NCI-H187 treated with DMSO at 0.1 percent for 48 hours (cell line): ENCODE data around the gene AP1AR.
"Not testable (repeated sequence)": the region's sequence is repeated elsewhere in the genome, so short reads cannot be mapped to it uniquely, and the experiment has no call there.

Source experiments
- DNase-seq: peaks from one replicate; lab custom pipeline; 2025; lab: John Stamatoyannopoulos, UW

The AP1AR gene, protein sequence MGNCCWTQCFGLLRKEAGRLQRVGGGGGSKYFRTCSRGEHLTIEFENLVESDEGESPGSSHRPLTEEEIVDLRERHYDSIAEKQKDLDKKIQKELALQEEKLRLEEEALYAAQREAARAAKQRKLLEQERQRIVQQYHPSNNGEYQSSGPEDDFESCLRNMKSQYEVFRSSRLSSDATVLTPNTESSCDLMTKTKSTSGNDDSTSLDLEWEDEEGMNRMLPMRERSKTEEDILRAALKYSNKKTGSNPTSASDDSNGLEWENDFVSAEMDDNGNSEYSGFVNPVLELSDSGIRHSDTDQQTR

GRCh38 chr4:112231779-112232713 is at the start of gene AP1AR:
Gene AP1AR, plus strand, starts transcription at chr4:112231787. Its CDS starts 305 bp downstream, at chr4:112232092.
- DNase-seq = peak; percentile 6

- DNase-seq = no peak
These were observed 49.0 kb upstream of the AP1AR start for GRCh38 chr4:112182604-112183003.

GRCh38 chr4:112183252-112183651 is 48.3 kb upstream of the AP1AR start:
- DNase-seq = no peak

GRCh38 chr4:112184438-112184837 is 47.1 kb upstream of the AP1AR start:
- DNase-seq = no peak

DNA sequence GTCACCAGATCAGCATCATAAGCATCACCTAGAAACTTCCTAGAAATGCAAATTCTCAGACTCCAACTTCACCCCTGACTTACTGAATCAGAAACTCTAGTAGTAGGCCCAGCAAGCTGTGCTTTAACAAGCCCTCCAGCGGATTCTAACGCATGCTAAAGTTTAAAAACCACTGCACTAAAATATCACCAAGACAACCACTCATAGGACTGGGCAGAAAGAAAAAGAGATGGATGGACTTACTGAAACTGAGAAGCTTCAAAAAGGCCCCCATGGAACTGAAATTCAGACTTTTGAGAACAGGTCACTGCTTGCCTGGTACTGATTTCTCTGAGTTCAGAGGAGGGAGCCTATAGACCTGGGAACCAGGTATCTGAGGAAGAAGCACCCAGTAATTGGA is 46.3 kb upstream of the AP1AR start:
- DNase-seq = no peak

DNA sequence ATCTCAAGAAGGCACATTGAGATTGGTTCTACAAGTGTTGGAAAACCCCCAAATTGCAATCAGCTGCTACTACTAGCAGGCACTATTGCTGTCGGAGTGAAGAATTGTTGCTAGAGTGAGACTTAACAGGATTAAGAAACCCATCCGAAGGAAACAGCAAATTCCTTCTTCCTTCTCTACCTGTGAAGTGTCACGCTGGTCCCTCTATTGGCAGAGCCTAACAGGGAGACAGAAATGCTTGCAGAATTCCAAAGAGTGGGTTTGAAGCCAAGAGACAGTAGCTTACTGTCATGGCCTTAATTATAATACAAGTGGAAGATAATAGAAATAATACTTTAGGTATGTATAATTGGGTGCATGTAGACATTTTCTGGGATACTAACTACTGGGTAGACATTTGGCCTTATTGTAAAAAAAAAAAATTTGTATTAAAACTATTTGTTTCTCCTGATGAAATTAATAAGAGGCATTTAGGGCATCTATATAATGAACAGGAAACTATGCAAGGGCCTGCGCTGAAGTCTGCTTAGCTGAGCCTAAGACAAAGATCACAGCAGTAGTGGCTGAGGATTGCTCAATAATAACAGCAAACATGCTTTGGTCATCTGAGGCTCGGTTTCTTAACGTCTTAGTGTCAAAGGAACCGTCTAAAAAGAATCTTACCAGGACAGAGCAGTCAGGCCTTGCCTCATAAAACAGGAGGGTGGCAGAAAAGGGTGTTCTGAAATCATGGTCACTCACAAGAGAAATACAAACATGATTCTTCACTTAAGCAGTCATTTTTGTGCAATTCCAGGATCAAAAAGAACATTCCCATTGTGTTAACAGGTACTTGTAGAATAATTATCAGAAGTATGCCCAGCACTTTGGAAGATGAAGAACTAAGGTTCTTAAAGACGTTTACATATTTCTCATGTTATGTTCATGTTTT is 45.6 kb upstream of the AP1AR start:
- no peak for DNase-seq

DNA sequence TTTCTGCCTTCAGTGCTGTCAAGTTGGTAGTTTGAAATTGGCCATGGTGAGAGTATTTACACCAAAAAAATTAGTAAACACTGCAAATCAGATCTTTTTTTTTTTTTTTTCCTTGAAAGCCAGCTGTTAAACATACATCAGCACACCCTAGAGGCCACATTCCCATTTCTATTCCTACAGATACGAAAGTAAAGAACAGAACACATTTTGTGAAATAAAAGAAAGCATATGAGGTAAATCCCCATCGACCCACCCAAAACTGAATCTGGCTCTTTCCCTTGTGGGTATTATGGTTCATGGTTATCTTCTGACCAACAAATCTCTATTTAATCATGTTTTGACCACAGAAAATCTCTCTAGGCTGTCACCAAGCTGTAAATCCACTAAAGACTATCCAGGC is 41.8 kb upstream of the AP1AR start:
- no peak for DNase-seq

GRCh38 chr4:112190684-112191083 is 40.9 kb upstream of the AP1AR start:
- no peak for DNase-seq

DNA sequence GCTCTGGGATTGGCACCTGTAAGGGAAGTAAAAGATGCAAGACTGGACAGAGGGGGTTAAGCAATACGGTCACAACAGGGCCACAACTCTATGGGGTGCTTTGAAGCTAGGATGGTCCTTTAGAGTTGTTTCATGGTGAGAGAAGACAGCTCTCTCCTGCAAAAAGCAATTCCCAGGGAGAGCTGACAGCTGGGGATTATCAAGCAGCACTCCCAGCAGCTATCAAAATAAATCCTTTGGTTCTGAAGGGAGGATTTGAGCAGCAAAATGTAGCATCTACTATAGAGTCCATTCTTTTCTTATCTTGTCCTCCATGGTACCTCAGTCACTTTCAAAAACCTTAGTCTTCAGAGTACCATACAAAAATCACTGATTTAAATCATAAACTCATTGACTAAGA is 35.1 kb upstream of the AP1AR start:
- DNase-seq = no peak

DNA sequence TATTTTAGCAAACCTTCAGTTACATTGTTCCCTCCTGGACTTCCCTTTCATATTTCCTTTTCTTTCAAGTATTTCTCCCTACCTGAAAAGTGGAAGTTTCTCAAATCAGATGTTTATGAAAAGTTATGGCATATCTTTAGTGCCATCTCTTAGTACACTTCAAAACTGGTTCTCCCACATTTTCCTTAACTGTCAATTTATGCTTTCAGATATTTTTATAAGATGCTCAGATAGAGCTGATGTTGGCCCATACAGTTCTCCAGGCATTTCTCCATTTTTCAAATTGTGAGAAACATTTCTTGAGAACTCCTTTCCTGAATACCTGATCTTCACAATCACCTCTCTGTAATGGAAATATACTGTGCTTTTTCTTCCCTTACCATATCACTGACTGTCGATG is 32.5 kb upstream of the AP1AR start:
- no peak for DNase-seq

DNA sequence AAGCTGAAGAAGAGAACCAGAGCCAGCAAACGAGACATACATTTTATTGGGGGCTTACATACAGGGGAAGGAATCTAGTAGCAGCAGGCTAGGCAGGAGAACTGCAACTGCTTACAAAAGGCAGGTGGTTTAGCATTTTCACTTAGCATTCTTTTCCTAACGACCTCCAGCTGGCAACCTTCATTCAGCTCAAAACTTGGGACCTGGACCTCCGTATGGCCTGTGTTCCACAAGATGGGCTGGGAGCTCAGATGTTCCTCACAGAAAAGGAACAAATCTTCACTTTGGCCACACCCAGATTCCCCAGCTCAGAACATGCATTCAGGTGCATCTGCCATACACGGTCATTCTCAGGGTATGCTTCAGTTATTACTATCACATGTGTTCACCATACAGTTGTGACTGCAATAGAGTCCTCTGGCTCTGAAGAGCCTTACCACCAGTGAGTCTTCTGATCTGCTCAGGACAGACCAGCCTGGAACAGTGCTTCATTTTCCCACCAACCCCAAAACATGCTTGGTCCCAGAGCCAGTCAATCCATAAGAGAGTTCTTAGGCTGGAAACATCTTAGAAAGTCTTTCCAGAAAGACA is 29.6 kb upstream of the AP1AR start:
- no peak for DNase-seq

- DNase-seq = no peak
These were observed 28.0 kb upstream of the AP1AR start for GRCh38 chr4:112203593-112203992.

DNA sequence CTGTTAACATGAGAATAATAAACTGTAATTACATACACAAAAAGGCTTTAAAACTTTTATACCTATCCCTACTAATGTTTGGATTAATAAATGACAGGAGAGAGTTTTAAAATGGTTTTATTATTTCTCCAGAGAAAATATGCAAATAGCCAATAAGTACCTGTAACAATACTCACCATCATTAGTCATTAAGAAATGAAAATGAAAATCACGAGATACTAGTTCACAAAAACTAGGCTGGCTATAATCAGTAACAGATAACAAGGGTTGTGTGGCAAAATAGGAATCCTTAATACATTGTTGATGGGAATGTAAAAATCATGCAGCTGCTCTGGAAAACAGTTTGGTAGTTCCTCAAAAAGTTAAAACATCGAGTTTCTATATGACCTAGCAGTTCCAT is 25.2 kb upstream of the AP1AR start:
- no peak for DNase-seq

- not testable (repeated sequence) for DNase-seq
These were observed 23.2 kb upstream of the AP1AR start for GRCh38 chr4:112208137-112209095.

DNA sequence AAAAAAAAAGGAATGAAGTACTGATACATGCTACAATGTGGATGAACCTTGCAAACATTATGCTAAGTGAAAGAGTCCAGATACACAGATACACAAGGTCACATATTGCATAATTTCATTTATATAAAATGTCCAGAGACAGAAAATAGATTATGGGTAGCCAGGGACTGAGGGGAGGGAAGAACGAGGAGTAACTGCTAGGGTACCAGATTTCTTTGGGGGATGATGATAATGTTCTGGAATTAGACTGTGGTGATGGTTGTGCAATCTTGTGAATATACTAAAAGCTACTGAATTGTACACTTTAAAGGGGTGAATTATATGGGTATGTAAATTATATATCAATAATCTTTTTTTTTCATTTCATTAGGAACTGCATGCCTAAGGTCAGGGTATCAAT is 20.8 kb upstream of the AP1AR start:
- no peak for DNase-seq

DNA sequence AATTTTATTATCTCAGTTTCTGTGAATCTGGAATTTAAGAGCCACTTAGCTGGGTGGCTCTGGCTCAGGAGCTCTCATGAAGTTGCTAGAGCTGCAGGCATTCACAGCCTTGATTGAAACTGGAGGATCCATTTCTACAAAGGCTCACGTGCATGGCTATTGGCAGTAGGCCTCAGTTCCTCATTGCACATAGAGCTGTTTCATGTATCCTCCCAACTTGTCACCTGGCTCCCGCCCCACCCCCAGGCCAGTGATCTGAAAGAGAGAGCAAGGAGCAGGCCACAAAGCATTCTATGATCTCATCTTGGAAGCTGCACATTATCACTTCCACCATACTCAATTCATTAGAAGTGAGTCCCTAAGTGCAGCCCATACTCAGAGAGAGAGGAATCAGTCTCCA is 18.5 kb upstream of the AP1AR start:
- no peak for DNase-seq

GRCh38 chr4:112213856-112214255 is 17.7 kb upstream of the AP1AR start:
- DNase-seq = no peak

- no peak for DNase-seq
These were observed 17.0 kb upstream of the AP1AR start for GRCh38 chr4:112214390-112215264.

GRCh38 chr4:112219826-112220366 is 11.7 kb upstream of the AP1AR start:
- no peak for DNase-seq
